Measurements from ENCODE around the gene NSG1.

GRCh38 chr4:4455210-4455865 lies 68.4 kb downstream of the NSG1 start:
- TF ChIP-seq, protein P1, sequence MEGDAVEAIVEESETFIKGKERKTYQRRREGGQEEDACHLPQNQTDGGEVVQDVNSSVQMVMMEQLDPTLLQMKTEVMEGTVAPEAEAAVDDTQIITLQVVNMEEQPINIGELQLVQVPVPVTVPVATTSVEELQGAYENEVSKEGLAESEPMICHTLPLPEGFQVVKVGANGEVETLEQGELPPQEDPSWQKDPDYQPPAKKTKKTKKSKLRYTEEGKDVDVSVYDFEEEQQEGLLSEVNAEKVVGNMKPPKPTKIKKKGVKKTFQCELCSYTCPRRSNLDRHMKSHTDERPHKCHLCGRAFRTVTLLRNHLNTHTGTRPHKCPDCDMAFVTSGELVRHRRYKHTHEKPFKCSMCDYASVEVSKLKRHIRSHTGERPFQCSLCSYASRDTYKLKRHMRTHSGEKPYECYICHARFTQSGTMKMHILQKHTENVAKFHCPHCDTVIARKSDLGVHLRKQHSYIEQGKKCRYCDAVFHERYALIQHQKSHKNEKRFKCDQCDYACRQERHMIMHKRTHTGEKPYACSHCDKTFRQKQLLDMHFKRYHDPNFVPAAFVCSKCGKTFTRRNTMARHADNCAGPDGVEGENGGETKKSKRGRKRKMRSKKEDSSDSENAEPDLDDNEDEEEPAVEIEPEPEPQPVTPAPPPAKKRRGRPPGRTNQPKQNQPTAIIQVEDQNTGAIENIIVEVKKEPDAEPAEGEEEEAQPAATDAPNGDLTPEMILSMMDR (IDR thresholded peaks at IDR 0.05) = no peak
- no peak for TF ChIP-seq POLR2A (IDR thresholded peaks at IDR 0.05)
